Stimulated activated CD4-positive, alpha-beta T cell treated with anti-CD3 and anti-CD28 coated beads, Interleukin-2, amount 100 ng/mL, for 4 hours (primary cell): ENCODE results near the gene KIAA1614.

ENCODE experiments used
- DNase-seq: peaks from one replicate; pipeline ENCODE4 v3.0.0-alpha.2; 2020; ENCODE audit warnings: low read depth

The KIAA1614 gene, protein sequence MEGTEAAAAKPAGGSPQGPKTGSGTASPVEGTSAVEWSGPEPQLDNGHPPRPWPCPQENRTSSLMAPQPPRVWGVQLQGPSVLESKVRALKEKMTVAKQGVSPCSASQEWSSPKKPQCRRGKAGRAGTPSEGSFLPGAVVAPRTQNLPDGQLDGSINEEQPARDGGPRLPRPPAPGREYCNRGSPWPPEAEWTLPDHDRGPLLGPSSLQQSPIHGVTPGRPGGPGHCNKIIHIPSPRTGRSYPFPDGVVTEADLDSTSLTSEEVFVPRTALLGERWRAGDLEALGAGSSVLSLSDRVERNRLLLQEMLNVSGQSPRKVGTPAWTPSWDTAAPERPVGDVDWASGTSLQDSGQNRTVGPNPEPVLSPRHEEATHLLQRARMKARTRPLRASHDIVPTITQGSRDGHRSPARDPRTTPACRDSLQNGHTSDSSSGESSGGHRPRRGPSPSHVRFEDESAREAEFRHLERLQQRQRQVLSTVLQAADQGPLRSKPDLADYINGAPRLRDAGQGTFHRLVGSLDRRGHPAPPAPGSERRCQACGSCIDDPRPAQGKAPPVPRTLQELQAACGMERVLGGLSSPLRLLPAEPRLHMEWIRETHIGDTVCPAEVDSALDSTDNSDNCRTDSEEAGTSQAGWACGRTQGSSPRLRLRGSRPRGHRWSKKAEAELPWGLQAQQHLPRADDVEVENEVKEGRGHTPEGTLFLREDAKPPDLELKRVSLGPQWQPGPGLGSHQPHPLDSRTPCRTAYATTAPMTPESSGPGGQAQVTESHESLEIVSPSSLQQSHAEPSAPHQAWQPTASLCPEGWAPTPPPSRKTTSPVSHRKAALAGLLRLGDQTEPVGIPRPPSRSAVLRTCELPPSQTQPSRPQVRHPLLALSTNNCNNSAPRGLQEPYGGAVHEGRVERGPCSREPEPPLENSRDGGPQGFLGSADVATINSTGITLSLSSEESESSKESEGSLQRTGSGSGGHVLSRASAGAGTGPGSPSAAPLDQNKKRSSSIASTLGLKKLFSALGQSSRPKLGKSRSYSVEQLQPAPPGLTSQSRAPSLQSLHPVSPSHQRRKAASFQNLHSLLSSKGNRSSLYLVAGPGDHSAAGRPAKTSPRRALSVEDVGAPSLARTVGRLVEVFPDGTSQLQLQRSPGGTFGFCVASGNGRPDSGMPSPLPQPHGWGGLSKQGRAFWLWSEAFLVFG

DNA sequence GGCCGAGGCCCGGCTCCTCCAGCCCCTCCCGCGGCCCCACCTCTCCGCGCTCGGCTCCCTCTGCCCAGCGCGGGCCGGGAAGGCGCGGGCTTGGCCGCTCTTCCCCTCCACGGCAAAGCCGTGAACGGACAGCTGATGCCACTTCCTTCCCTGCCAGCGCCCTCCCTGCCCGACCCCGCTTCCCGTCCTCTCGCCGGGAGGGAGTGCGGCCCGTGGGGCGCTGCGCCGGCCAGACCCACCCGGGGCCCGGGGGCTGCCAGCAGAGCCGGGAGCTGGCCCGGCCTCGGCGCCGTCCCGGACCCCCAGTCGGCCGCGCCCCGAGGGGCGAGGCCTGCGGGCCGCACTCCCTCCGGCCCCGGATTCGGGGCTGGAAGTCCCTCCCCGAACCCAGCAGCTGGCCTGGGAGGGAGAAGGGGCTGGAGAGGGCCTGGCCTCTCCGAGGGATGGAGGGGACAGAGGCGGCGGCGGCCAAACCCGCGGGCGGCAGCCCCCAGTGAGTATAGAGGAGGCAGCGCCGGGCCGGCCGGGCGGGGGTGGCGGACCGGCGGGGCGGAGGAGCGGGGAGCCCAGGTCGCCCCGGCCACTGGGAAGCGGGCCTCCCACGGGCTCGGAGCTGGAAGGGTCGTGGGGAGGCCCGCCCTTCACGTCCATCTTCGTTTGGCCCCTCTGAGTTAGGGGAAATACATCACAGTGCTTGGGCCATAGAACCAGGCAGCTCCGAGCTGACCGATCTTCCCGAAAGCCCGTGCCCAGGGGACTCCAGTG, at the start of gene KIAA1614:
KIAA1614 (plus strand) TSS at position 97 of the 765 bp plus-strand sequence; CDS start at position 444, 347 bp downstream.
- no peak for DNase-seq

DNA sequence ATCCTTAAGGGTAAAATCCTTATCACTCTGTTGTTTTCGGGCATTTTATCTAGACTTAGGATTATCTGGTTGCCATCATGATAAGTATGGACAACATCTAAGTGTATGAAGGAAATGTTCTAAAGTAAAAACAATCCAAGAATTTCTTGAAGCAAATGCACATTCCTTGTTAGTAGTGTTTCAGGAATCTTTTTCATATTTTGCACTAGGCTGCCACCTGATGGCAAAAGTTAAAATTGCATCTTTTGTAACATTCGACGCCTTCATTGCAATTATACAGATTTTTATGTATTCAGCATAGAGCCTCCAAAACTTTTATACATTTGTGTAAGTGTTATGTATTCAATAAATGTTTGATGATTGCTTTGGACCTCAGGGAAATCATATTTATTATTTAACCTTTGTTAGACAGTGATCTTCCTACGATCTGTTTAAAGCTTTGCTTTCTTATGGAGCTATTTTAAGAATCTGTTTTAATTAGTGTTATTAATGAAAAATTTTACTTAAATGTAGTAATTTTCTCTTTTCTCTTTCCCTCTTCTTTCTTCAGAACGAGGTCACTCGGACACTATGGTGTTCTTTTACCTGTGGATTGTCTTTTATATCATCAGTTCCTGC, 49.4 kb upstream of the KIAA1614 start:
- no peak for DNase-seq

DNA sequence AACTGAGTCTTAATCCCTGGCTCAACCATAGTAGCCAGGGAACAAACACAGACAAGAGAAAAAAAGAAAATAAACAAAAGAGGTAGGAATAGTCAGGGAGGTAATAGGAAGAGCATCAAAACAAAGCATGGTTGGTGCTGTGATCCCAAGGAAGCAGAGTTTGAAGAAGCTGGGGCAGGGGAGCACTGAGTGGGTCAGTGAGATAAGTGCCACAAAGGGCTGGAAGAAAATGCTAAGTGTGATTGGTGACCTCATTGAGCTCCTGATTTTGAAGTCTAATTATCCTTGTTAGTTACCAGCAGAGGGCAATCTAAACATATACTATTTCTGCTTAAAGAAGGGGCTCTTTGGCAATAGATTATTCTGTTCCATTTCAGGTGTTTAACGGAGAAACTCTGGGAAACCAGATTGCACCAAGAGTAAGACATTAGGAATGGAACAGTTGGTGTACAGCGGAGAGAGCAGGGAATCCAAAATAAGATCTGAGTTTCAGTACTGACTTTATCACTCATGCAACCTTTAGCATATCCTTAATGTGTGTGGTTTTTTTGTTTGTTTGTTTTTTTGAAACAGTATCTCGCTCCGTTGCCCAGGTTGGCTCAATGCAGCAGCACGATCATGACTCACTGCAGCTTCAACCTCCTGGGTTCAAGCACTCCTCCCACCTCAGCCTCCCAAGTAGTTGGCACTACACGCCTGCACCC, 30.7 kb upstream of the KIAA1614 start:
- DNase-seq: no peak

DNA sequence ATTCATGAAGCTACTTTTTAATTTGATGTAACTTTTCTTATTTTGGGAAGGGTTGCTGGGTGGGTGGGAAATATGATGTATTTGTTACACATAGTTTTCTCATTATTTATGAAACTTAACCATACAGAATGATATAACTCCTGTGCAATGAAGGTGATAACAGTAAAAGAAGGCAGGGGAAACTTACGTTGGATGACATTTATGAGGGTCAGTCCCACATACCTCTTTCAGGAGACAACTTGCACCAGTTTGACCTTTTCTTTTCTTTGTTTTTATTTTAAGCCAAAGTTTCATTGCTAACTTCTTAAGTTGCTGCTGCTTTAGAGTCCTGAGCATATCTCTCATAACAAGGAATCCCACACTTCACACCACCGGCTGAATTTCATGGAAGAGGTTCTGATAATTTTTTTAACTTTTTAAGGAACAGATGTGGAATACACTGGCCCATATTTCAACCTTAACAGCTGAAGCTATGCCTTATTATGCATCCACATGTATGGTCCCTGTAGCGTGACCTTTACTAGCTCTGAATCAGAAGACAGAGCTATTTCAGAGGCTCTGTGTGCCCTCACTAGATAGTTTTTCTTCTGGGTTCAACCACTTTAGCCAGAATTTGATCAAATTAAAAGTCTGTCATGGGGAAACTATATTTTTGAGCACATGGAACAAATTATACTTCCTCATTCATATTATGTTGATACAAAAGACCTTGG, 28.0 kb upstream of the KIAA1614 start:
- DNase-seq: no peak

DNA sequence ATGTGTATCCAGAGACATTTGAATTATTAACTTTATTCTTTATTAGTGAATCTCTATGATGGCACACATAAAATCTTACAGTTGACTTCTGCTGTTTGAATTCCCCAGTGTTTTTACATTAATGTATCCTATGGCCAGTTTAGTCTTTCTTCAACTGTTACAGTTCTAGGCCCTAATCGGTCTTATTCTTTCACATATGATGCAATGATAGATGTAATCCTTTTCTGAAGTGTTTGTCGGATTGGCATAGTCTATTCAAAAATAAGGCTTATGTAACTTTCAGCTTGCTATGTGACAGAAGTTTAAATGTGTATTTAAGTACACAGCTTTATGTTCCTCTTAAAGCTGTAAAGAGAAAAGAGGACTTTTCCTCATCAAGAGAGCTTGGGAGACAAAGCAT, 26.4 kb upstream of the KIAA1614 start:
- DNase-seq: no peak

DNA sequence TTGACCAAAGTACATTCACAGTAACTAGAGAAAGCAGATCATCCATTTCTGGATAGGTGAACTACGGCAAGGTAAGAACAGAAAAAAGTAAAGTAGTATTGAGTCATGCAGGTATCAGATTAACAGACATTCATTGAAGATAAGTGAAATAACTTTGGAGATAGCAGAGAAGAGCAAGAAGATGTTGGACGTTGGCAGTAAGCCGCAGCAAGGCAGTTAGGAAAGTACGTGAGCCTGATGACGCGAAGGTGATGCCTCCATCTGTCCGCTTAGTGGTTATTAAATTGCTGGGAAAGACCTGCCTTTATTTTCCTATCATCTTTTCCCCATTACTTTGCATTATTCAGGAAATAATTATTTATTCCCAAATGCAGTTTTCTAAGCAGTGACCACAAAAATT, 24.9 kb upstream of the KIAA1614 start:
- DNase-seq: no peak

DNA sequence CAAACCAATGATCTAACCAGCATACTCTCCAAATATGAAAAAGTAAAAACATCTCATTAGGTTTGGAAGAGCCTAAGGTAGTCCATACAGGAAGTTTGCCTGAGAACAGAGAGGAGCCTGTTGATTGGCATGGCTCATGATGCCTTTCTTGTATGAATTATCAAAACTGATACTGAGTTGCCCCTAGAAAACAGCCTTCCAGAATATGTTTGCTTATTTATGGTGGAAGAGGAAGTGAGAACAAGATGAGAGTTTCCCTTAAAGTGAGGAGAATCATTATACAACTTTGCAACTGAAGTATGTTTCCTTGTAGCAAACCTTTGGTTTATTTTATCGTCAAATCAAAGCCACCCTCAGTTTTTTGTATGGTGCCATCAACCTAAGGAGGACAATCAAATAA, 23.8 kb upstream of the KIAA1614 start:
- DNase-seq: no peak

DNA sequence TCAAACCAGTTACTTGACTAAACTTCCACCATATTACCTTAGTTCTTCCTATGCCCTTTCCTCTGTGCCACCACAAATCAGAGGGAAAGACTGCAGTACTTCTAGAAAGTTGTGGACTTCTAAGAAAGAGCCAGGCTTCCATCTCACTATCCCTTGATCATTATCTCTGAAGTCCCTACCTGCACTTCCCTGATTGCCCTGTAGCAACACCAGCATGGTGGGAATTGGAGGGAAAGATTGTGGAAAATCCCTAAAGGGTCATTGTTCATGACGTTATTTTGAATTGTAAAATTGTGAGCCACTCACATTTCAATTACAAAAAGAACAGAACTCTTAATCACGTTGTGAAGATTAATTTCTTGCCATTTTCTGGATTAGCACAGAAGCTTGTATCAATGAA, 23.4 kb upstream of the KIAA1614 start:
- no peak for DNase-seq

DNA sequence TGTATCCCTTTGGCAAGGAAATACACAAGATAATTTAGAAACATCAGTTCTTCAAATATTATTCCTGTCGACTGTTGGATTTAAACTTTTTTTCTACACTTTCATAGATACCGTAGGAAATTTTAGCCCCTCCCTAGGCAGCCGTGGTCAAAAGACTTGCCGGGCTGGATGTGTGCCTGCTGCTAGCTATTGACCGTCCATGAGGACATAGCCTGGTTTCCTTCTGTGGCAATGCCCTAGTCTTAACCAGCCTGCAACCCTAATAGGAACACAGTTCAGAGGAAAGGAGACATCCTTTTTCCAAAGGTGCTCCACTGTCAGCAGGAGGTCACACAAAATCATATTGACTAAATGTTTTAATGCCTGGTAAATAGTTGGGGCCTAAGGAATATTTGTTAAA, 20.4 kb upstream of the KIAA1614 start:
- no peak for DNase-seq

DNA sequence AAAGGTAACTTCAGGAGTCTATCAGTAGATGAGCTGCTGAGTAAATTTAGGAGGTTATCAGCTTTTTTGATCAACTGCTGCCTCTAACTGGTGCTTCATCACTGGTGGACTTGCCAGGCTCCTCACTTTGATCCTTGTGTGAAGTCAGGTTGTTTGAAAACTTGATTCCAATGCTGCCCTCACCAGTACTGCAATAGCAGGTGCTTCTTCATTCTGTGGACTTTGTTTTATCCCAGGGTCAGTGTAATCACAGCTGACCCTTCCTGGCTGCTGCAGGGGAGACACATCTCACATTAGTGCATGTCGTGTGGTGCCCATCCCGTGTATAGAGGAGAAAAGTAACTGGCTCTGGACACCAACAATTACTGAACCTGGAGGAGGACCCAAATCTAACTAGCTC, 20.0 kb upstream of the KIAA1614 start:
- DNase-seq: no peak

DNA sequence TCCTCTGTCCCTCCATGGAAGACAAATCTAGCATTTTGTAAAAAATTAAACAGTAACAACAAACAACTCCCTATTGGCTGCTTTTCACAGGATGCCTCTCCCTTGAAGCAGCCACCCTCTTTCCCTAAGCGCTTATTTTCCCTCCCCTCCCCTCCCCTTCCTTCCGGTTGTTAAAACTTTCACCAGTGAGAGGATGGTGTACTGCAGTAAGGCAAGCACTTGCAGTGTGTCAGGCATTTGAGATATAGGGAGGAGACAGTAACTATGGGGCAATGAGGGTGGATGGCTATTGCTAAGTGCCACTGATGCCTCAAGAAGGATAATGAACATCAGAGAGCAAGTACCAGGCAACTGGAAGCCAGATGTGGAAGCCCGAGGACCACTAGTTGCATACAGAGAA, 19.1 kb upstream of the KIAA1614 start:
- no peak for DNase-seq

DNA sequence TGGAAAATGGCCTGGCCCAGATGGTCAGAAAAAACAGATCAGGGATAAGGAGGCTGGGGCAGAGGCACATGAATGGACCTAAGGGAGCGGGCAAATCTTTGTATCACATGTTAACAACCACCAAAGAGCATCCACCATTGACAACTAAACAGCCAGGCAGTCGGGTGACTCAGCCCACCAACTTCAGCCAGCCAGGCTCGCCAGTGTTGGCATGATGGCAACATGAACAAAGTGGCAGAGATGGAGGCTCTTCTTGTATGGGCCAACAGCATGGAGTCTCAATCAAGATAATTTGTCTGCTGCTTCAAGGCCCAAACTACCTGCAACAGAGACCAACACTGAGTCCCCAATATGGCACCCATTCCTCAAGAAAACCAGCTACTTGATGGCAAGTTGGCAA, 16.5 kb upstream of the KIAA1614 start:
- no peak for DNase-seq

DNA sequence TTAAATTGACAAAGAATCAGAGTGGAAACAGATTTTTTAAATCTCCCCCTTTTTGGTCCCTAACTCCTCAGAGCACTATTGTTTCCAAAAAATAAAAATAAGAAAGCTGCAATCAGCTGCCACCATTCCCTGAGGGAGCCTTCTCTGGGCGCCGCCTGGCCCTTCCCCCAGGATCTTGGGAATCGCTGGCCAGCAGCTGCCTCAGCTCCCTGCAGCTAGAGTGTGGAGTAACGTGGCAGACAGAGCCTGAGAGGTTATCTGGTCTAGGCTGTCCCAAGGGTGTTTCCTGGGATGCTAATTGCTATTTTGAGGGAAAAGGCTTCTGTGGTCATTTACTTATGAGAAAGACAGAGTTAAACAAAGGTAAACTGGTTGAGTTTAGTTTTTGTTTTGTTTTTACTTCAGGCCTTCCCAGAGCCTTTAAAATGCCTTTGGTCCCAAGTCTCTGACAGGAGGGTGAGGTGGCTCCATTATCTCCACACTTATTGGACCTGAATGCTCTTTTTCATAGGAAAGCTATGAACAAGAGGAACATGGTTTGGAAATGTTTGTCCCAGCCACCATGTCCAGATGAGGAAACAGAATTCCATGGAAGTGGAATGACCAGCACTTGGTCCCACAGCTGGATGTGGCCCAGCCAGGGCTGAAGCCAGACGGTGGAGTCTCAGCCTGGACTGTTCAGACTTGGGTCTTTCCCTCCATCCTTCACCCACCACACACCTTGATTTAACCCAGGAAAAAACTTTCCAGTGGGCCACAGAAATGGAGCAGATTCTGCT, 14.1 kb upstream of the KIAA1614 start:
- DNase-seq: no peak

DNA sequence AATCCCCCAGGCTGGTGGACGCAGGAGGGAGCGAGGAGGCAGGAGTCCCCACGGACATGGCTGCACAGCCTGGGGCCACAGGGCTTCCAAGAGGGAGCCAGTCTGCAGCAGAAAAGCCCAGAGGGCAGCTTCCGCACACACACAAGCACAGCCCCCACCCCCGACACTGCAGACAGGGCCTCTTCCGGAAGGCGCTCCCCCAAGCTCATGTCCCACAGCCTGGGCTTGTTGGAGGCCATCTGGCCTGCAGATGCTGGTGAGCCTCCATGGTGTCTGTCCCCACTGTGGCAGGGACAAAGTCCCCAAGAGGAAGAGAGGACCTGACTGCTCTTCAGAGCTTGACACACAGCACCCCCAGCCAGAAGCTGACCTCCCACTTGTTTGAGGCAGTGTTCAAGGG, 13.4 kb upstream of the KIAA1614 start:
- no peak for DNase-seq

DNA sequence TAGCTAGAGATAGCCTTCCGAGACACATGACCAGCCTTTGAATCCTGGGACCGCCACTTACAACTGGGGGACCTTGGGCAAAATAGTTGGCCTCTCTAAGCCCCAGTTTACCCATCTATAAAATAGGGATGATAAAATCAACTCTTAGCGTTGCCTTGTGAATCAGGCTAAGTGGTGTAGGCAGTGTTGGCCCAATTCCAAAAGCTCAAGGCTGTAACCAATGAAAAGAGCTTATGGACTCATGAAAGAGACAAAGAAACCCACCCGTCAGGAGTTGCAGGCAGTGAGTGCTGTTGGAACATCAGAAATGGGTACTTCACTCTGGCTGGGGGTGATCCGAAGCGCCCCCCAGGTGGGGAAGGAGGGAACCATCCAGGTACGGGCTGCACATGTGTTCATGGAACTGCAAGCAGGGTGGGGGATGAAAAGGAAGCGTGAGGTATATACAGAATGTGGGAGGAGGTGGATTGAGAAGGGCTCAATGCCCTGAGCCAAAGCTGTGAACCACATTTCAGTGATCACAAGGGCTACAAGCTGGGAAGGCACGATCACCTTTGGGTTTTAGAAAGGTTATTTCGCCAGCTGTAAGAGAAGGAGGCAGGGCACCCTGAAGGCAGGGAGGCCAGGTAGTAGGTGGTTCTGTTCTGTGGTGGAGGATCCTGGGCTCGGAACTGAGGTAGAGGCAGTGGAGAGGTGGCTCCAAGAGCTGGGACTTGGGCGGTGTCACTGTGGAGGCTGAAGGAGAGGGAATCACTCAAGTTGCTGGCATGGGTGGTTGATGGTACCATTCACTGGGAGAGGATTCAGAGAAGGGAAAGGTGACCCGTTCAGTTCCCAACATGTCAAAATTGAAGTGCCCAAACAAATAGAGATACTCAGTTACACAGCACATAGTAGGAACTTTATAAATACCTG, 11.4 kb upstream of the KIAA1614 start:
- no peak for DNase-seq

DNA sequence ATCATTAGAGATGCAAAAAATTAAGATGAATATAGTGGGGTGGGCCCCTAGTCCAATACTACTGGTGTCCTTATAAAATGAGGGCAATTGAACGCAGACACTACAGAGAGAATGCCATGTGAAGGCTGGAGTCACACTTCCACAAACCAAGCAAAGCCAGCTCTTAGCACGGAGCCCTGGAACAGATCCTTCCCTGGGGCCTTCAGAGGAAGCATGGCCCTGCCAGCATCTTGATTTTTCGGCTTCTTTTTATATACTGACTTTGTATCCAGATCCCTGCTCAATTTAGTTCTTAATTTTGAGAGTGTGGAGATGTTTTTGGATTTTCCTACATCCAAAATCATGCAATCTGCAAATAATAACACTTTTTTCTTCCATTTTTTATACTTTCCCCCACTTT, 10.2 kb upstream of the KIAA1614 start:
- no peak for DNase-seq

DNA sequence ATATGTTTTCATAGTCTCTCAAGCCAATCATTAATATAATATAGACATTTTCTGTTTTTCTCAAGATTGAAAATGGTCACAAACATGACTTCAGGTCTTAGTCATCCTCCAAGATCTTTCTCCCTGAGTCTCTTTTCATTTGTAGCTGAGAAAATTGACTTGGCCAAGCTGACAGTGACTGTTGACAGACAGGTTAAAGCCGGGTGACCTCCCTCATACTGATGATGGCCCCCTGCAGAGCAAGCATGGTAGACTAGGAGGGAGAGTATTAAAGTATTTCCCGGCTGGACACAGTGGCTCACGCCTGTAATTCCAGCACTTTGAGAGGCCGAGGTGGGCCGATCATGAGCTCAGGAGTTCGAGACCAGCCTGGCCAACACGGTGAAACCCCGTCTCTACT, 6.8 kb upstream of the KIAA1614 start:
- no peak for DNase-seq

DNA sequence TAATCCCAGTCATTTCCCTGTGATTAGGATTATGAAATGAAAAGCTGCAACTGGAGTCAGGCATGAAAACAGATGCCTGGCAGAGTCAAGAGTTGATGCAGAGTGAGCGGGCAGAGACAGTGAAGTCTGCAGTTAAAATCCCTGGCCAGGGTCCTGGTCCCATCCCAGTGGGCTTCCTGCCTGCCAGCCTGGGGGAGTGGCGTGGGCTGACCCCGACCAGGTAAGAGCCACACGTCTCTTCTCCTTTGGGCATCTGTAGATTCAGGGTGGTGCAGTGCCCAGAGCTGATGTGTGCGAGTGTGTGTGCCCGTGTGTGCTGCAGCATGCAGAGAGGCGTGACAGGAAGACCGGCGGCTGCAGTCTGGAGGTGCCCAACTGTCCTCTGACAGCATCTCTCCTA, 6.2 kb upstream of the KIAA1614 start:
- DNase-seq: no peak
